ENCODE results near the gene NRSN1. TPM values are rescaled to one million over a fixed set of nuclear protein-coding genes. Genes with fewer than 3 reads are reported as not detected.

The NRSN1 gene
- total RNA-seq, 2 experiments from 2014 or later, result not detected

- Histone ChIP-seq H3K9me2 (ENCODE audit: insufficient read depth, low read length) (no peaks in the 10 kb centered on the region), H2AFZ (ENCODE audit: low read length) (no peak overlapping the region), H4K20me1 (ENCODE audit: insufficient read depth, low read length) (no peaks in the 10 kb centered on the region), H3K36me3 (ENCODE audit: insufficient read depth, low read length) (no peaks in the 10 kb centered on the region), H3K27ac (ENCODE audit: low read depth, low read length, poor library complexity, severe bottlenecking) (no peak overlapping the region), H3K9me3 (ENCODE audit: low read length) (no peaks in the 10 kb centered on the region), H3K4me3 (ENCODE audit: low read depth, low read length, poor library complexity, severe bottlenecking) (no peak overlapping the region), H3K4me2 (ENCODE audit: low read length) (no peak overlapping the region), H3K79me2 (ENCODE audit: insufficient read depth, low read depth, low read length) (no peaks in the 10 kb centered on the region), H3K4me1 (ENCODE audit: insufficient read depth, low read length, poor library complexity, severe bottlenecking) (no peaks in the 10 kb centered on the region)
- TF ChIP-seq EZH2phosphoT487 (IDR thresholded peaks at IDR 0.05; ENCODE audit: borderline replicate concordance, low read depth, low read length), result no peak
- TF ChIP-seq, protein P1, sequence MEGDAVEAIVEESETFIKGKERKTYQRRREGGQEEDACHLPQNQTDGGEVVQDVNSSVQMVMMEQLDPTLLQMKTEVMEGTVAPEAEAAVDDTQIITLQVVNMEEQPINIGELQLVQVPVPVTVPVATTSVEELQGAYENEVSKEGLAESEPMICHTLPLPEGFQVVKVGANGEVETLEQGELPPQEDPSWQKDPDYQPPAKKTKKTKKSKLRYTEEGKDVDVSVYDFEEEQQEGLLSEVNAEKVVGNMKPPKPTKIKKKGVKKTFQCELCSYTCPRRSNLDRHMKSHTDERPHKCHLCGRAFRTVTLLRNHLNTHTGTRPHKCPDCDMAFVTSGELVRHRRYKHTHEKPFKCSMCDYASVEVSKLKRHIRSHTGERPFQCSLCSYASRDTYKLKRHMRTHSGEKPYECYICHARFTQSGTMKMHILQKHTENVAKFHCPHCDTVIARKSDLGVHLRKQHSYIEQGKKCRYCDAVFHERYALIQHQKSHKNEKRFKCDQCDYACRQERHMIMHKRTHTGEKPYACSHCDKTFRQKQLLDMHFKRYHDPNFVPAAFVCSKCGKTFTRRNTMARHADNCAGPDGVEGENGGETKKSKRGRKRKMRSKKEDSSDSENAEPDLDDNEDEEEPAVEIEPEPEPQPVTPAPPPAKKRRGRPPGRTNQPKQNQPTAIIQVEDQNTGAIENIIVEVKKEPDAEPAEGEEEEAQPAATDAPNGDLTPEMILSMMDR (conservative IDR thresholded peaks at IDR 0.05; ENCODE audit: low read length), result no peak
- intact Hi-C loops (cut with micrococcal nuclease; ENCODE audit: unreplicated experiment), result no loop called here
- DNase-seq (ENCODE audit: low spot score), result no peak
- ChIA-PET POLR2A (interaction anchor here (1.0 kb wide), 1 partner anchor 15 kb away, joined by 3 read pairs; no protein-coding TSS in a partner anchor), CTCF (ENCODE audit: unreplicated experiment) (no interaction called here)
- no TSS peak for BruUV-seq (replicated peaks)
Observed at GRCh38 chr6:24157886-24158285, 31.9 kb downstream of the NRSN1 start.

GRCh38 chr6:24183584-24183983 lies 57.6 kb downstream of the NRSN1 start:
- no peak overlapping the region for H3K27ac ChIP-seq (ENCODE audit: low read depth, low read length, poor library complexity, severe bottlenecking)
- CTCF ChIA-PET (ENCODE audit: unreplicated experiment), result no interaction called here
- no peaks in the 10 kb centered on the region for H3K36me3 ChIP-seq (ENCODE audit: insufficient read depth, low read length)
- H3K79me2 ChIP-seq (ENCODE audit: insufficient read depth, low read depth, low read length), result no peaks in the 10 kb centered on the region
- intact Hi-C loops (cut with micrococcal nuclease; ENCODE audit: unreplicated experiment), result no loop called here
- no TSS peak for BruUV-seq (replicated peaks)
- no peaks in the 10 kb centered on the region for H3K9me2 ChIP-seq (ENCODE audit: insufficient read depth, low read length)
- H3K9me3 ChIP-seq (ENCODE audit: low read length), result no peaks in the 10 kb centered on the region
- H2AFZ ChIP-seq (ENCODE audit: low read length), result no peak overlapping the region
- no peak for TF ChIP-seq EZH2phosphoT487 (IDR thresholded peaks at IDR 0.05; ENCODE audit: borderline replicate concordance, low read depth, low read length)
- TF ChIP-seq, protein P1 (conservative IDR thresholded peaks at IDR 0.05; ENCODE audit: low read length), result no peak
- DNase-seq (ENCODE audit: low spot score), result no peak
- no peaks in the 10 kb centered on the region for H3K4me1 ChIP-seq (ENCODE audit: insufficient read depth, low read length, poor library complexity, severe bottlenecking)
- no peaks in the 10 kb centered on the region for H4K20me1 ChIP-seq (ENCODE audit: insufficient read depth, low read length)
- H3K4me3 ChIP-seq (ENCODE audit: low read depth, low read length, poor library complexity, severe bottlenecking), result no peak overlapping the region
- POLR2A ChIA-PET, result no interaction called here
- H3K4me2 ChIP-seq (ENCODE audit: low read length), result no peak overlapping the region

GRCh38 chr6:24186349-24186748 lies 60.3 kb downstream of the NRSN1 start:
- no peaks in the 10 kb centered on the region for H3K9me2 ChIP-seq (ENCODE audit: insufficient read depth, low read length)
- no peak for DNase-seq (ENCODE audit: low spot score)
- no peak overlapping the region for H3K4me3 ChIP-seq (ENCODE audit: low read depth, low read length, poor library complexity, severe bottlenecking)
- TF ChIP-seq, protein P1 (conservative IDR thresholded peaks at IDR 0.05; ENCODE audit: low read length), result no peak
- no peak for TF ChIP-seq EZH2phosphoT487 (IDR thresholded peaks at IDR 0.05; ENCODE audit: borderline replicate concordance, low read depth, low read length)
- no peak overlapping the region for H3K27ac ChIP-seq (ENCODE audit: low read depth, low read length, poor library complexity, severe bottlenecking)
- no peaks in the 10 kb centered on the region for H4K20me1 ChIP-seq (ENCODE audit: insufficient read depth, low read length)
- ChIA-PET CTCF (ENCODE audit: unreplicated experiment) (no interaction called here), POLR2A (no interaction called here)
- no peaks in the 10 kb centered on the region for H3K9me3 ChIP-seq (ENCODE audit: low read length)
- no peaks in the 10 kb centered on the region for H3K79me2 ChIP-seq (ENCODE audit: insufficient read depth, low read depth, low read length)
- BruUV-seq (replicated peaks), result no TSS peak
- H3K4me2 ChIP-seq (ENCODE audit: low read length), result no peak overlapping the region
- H2AFZ ChIP-seq (ENCODE audit: low read length), result no peak overlapping the region
- intact Hi-C loops (cut with micrococcal nuclease; ENCODE audit: unreplicated experiment), result no loop called here
- H3K4me1 ChIP-seq (ENCODE audit: insufficient read depth, low read length, poor library complexity, severe bottlenecking), result no peaks in the 10 kb centered on the region
- no peaks in the 10 kb centered on the region for H3K36me3 ChIP-seq (ENCODE audit: insufficient read depth, low read length)

Data from OCI-LY7 (cell line).